Measurements from ENCODE around the gene IGSF9.

DNA sequence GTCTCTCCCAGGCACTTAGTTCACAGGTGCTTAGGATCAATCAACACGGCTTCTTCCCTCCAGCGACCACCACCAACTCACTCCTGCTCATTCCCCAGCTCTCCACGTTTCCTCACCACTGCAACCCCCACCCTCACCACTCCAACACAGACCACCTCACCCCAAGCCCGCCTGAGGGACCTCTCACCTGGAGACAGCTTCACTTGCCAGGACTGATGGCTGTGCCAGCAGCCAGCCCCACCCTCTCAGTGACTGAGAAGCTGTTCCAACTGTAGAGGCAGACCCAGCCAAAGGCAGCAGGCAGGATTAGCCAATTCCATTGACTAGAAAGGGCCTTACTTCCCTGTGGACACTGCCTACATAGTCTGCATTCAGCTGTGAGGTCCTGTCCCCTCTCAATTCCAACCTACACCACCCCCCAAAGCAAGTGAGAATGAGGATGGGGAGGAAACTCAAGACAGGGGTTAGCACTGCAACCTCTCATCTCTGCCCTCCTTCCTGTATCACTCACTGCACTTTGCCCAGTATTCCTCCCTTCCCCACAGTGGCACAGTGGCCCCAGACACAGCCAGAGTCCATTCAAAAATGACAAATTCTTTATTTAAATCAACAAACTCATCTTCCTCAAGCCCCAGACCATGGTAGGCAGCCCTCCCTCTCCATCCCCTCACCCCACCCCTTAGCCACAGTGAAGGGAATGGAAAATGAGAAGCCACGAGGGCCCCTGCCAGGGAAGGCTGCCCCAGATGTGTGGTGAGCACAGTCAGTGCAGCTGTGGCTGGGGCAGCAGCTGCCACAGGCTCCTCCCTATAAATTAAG, 27.7 kb downstream of the IGSF9 start:
- TF ChIP-seq, protein P1, sequence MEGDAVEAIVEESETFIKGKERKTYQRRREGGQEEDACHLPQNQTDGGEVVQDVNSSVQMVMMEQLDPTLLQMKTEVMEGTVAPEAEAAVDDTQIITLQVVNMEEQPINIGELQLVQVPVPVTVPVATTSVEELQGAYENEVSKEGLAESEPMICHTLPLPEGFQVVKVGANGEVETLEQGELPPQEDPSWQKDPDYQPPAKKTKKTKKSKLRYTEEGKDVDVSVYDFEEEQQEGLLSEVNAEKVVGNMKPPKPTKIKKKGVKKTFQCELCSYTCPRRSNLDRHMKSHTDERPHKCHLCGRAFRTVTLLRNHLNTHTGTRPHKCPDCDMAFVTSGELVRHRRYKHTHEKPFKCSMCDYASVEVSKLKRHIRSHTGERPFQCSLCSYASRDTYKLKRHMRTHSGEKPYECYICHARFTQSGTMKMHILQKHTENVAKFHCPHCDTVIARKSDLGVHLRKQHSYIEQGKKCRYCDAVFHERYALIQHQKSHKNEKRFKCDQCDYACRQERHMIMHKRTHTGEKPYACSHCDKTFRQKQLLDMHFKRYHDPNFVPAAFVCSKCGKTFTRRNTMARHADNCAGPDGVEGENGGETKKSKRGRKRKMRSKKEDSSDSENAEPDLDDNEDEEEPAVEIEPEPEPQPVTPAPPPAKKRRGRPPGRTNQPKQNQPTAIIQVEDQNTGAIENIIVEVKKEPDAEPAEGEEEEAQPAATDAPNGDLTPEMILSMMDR (IDR thresholded peaks at IDR 0.05; ENCODE audit: poor library complexity, severe bottlenecking): no peak
- TF ChIP-seq RAD21 (conservative IDR thresholded peaks at IDR 0.05): no peak

All from neural cell (in vitro differentiated cells).